HG03196 (cell line): ENCODE measurements around the gene CUL4A.
"Not testable (repeated sequence)": the region's sequence is repeated elsewhere in the genome, so short reads cannot be mapped to it uniquely, and the experiment has no call there.

Source experiments
- ATAC-seq: cut with Tn5 transposase; IDR thresholded peaks from one replicate; pipeline ENCODE4 v1.9.1; 2021; ENCODE audit not compliant: unreplicated experiment

Gene CUL4A

DNA sequence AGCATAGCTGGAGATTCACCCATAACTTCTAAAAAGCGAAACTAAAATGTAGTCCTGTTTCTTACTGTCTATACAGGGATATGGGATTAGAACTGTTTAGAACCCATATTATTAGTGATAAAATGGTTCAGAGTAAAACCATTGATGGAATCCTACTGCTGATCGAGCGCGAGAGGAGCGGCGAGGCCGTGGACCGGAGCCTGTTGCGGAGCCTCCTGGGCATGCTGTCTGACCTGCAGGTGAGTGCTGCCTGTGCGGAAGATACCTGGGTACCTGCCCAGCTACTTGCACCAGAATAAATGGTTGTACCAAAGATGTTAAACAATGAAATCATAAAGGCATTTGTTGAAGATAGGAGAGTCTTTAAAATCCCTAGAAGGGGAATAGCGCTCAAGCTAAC lies 23.7 kb downstream of the CUL4A start:
- no peak for ATAC-seq

DNA sequence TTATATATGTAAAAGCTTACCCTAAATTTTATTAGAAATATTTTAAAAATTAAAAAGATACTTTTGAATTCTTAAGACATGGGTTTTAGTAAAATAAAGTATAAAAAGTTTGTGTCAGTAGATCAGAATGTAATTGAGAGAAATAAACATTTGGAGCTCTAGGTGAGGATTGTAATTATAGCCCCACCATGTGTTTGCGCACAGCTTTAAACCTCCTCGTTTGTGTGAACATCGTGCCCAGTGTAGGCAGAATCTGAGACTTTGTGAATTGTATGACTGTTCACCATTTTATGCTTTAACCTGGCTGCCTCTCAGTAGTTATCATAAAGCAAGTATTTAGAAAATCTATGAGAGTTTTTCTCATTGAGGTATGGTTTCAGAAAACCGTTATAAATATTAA lies 29.1 kb downstream of the CUL4A start:
- no peak for ATAC-seq

DNA sequence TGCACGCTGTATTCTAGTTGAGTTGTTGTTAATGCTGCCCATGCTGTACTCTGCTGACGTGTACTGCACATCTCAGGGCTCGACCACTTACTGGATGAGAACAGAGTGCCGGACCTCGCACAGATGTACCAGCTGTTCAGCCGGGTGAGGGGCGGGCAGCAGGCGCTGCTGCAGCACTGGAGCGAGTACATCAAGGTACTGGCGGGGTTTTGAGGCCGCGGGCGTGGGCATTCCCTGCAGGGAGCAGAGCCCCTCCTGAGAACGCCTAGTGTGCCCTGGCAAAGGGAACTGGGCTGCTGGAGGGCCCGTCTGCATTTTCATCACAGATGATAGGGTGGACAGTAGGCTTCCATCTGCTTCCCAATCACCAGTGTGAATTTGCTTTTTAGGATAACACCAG lies 29.9 kb downstream of the CUL4A start:
- no peak for ATAC-seq

DNA sequence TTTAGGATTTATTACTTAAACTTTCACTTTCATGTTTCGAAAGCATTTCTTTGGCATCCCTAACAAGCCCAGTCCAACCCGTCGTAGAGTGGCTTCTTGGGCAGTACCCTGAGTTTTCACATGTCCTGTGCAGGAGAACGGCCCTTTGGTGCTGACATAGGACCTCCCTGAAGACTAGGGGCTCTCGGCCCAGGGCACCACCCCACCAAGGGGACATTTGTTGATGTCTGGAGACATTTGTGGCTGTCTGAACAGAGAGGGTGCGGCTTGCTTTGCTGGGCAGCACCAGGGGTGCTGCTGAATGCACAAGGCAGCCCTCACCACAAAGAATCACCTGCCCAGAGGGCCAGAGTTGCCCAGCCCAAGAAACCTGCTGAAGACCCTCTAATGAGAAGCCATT lies 30.6 kb downstream of the CUL4A start:
- ATAC-seq: no peak

DNA sequence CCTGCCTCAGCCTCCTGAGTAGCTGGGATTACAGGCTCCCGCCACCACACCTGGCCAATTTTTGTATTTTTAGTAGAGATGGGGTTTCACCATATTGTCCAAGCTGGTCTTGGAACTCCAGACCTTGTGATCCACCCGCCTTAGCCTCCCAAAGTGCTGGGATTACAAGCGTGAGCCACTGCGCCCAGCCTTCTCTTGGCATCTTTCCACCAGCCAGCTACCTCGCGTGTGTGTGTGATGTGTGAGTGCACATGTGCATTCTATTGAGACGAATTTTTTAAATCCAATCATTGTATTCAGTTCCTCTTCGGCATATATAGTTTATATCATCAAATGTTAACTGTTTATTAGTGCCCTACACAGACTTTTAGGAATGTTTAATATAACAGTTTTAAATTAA lies 32.2 kb downstream of the CUL4A start:
- not testable (repeated sequence) for ATAC-seq

DNA sequence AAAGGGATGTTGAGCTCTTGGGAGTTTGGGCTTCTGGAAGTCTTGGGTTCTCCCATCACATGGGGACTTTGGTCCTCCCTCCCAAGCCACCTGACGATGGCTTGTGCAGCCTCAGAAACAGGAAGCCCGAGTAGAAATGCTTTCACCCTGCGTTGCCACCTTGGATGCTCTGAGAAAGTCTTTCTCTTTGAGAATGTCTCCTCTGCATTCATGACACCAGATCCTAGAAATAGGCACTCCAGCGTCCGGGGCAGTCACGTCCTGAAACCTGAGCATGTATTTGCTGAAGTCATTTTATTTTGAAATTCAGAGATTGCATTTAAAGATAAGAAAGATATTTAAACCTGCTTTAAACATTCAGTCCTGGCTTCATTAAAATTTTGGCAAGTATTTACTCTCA lies 34.4 kb downstream of the CUL4A start:
- ATAC-seq: no peak

DNA sequence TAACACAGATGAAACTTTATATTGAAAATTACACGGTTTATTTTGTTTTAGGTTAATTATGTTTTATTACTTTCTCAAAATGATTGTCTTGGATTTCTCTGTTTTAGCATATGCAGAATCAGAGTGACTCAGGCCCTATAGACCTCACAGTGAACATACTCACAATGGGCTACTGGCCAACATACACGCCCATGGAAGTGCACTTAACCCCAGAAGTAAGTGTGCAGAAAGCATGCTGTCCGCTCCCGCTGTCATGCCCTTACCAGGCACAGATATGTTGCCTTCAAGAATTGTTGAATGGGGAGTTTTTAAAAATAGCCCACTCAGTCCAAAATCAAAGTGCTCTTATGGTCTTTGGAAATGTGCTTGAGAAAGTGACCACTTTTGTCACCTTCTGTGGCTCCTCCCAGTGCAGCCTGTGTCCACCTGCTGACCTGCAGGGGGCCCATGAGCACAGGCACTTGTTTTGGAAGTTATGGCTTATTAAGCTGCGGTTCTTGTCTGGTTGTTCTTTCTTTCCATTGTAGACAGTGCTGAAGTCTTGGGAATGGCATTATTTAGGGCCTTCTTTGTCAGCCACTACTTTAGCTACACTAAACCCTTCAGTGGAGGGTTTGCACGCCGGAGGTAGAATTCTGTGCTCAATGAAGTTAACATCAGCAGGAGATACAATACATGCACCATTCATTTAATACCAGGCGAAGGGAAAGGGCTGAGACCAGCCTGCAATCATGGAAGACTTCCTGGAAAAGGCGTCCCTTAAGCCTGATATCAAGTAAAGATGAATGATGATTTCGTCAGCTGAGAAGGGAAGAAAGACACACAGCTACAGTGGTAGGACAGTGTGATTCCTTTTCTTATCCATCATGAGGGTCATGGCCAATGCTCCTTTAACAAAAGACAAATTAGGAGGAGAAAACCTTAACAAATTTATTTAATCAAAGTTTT lies 36.7 kb downstream of the CUL4A start:
- ATAC-seq: no peak

DNA sequence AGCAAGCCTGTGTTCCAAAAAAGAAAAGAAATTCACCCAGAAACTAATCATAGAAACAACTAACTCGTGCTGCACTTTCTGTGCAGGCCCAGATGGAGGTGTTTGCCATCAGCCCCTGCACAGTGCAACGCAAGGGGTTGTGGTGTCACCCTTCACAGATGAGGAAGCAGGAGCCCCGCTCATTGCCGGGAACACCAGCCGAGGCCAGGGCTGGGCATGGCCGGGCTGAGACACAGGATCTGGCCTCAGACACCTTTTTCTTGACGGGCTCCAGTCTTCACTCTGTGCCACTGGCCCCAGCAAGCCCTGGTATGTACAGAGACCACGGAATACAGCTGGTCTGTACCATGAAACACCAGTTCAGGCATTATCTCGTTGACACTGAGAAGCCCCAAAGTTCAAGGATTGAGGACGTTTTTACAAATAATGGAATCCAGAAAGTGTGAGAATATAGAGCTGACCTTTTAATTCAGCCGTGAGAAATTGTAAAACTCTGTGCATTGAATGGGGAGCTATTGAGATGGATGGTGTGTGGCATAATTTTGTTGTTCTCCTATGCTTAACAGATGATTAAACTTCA lies 43.2 kb downstream of the CUL4A start:
- no peak for ATAC-seq

DNA sequence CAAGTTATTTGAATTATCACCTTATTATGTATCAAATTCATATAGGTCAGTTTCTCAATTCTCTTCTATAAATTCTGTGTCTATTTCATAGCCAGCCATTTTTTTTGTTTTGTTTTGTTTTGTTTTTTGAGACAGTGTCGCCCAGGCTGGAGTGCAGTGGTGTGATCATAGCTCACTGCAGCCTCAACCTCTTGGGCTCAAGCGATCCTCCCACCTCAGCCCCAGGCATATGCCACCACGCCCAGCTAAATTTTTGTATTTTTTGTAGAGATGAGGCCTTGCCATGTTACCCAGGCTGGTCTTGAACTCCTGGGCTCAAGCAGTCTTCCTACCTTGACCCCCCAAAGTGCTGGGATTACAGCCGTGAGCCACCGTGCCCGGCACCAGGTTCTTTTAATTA lies 48.5 kb downstream of the CUL4A start:
- not testable (repeated sequence) for ATAC-seq

DNA sequence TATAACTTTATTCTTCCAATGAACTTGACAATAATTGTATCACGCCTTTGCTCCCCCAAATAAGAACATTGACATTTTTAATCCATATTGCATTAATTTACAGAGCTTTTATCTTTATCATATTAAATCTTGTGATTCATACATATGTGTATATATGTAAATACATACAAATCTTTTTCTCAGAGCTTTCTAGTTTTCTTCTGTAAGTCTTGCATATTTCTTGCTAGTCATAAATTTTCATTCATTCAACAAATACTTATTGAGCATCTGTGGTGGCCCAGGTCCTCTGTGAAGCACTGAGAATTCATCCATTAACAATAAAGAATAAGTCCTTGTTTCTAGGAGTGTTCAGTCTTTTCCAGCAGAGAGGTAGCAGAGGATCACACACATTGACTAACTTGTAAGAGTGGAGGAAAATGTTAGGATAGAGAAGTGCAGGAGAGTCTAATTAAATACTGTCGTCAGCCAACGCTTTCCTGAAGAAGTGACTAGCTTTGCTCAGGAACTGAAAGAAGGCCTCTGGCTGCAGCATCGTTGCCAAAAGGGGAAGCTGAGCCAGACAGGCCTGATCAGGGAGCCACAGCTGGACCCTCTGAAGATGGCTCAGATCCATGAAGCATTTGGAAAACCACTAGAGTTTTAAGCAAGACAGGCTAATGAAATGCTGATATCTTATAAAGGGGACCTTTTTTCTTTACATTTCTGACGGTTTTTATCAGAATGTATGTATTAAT lies 49.1 kb downstream of the CUL4A start:
- no peak for ATAC-seq

DNA sequence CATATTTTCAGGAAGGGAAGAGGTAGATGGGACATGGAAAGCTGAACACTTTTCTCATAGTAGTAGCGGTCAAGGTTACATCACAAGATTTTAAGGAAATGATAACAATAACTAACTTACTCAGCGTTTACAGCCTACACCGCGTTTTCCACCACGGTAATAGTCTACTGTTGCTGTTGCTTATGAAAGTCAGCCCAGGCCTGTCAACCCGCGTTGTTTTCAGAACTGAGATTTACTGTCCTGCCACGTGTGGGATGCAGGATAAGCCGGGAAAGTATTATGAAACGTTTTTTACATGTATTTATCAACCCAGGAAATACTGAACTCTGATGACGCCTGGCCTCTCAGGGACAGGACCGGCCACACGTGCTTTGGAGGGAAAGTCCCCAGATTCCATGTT lies 51.6 kb downstream of the CUL4A start:
- ATAC-seq: no peak

DNA sequence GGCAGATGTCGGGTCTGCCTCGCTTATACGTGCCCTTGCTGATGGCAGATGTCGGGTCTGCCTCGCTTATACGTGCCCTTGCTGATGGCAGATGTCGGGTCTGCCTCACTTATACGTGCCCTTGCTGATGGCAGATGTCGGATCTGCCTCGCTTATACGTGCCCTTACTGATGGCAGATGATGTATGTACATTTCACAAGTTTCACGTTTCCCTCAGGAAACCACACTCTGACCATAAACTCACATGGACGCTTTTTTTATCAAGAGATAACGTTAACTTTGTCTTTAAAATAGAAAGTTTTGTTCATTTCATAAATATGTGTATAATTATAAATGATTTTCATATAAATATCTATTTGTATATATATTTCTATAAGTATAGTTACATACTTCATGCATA lies 53.6 kb downstream of the CUL4A start:
- ATAC-seq: not testable (repeated sequence)

DNA sequence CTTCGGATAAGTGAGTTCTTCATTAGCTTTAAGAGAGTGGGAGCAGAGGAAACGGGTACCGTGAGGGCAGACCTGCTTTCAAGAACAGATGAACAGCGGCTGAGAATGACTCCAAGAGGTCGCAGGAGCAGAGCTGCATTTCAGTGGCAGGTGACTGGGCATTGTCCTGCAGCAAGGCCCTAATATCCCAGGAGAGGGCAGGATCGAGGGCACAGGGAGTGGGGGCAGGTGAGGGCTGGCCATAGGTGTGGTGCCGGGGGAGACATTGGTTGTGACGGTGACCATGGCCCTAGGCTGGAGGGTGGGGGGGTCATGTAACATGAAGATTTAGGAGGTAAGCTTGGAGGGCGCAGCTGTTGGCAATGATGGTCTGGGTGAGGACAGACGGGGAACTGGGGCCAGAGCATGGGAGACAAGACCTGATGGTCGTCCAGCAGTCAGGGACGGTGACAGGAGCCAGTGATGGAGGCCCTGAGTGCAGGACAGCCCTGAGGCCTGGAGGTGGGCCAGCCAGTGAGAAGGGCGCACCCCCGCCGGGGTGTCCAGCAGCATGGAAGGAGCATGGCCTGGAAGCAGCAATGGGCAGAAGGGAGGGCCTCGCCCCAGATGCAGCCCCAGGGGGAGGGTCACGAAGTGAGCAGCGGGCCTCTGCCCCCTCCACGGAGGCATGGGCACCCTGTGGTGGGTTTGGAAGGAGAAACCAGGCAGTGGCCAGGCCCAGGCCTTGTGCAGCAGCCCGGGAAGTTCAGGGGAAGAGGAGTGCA lies 58.4 kb downstream of the CUL4A start:
- ATAC-seq: no peak

DNA sequence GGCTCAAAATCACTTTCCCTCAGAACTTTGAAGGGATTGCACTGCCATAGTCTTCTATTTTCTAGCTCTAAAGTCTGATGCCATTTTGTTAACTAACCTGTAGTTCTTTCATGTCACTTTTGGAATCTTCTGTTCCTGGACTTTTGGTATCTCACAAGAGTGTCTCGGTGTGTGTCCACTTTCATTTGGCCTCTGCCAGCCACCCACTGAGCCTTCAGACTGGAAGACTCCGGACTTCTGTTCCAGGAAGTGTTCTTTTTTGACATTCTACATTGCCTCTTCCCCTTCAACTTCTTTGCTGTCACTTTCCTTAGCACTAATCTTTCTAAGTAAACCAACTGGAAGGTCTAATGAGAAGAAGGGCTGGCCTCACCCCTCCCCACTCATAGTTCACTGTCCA lies 62.6 kb downstream of the CUL4A start:
- ATAC-seq: no peak

DNA sequence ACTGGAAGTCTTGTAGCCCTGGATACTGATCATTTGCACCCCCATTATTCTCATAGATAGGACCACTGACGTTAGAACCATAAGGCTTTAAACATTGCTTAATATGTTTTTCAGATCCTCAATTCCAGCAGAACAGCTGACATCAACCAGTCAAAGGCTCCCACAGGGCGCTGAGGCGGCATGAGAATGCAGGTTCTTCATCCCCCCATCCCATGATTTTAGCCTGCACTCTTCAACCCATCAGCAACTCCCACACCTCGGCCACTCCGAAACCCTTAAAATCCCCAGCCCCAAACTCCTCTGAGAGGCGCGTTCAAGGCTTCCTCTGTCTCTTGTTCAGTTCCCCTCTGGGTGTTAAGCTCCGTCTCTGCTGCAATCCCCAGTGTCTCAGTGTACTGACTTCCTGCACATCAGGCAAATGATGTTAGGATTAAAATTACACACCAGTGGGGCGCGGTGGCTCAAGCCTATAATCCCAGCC lies 63.3 kb downstream of the CUL4A start:
- no peak for ATAC-seq

DNA sequence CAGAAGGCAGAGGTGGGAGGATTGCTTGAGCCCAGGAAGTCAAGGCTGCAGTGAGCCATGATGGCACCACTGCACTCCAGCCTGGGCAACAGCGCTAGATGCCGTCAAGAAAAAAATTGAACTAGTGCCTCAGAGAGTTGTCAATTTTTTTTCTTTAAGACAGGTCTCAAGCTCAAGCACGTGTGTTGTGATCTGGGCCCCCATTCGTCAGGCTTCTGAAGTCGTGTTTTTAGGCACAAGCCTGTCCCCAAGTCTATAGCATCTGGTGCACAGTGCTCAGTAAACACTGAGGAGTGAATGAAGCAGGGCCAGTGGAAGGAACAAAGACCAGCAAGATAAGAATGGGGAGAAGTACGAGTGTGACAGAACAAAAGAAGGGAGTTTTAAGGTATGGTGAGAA lies 63.9 kb downstream of the CUL4A start:
- ATAC-seq: no peak

DNA sequence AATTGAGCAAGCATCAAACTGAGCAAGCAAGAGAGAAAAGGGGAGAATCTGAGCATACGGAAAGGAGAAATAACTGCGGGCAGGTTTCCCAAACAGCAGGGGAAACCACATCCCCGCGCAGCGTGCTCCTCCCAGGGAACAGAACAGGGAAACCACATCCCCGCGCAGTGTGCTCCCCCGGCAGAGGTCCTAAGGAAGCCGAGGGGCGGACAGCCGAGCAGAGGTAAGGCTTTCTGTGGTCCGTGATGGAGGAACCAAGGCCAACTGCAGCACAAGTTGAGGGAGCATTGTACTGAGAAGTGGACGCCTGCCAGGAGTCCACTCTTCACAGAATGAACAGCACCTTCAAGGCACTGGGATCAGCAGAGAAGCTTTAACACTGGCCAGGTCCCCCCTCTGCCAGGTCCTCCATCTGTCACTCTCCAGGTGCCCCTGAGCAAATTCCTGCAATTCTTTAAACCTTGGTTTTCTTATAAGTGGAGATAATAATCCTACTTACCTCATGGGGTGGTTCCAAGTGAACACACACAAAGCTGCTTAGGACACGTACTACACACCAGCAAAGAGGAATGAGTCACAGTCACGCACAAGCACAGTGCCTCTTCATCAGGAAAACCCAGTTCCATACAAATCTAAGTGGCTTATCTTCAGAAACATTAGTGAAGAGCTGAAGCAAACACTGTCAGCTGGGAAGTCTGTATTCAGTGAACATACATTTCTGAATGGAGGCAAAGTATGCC lies 64.6 kb downstream of the CUL4A start:
- no peak for ATAC-seq

DNA sequence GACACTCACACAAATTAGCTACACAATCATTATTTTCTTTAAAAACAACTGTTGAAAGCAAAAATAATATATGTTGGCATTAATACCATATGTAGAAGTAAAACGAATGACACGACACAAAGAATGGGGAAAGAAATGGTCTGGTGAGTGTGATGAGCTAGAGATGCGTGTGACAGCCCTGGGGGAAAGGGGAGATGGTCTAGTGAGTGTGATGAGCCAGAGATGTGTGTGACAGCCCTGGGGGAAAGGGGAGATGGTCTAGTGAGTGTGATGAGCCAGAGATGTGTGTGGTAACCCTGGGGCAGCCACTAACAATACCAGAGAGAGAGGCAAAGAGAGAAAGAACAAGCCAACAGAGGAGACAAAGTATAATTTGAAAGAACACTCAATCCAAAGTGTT lies 65.3 kb downstream of the CUL4A start:
- no peak for ATAC-seq

DNA sequence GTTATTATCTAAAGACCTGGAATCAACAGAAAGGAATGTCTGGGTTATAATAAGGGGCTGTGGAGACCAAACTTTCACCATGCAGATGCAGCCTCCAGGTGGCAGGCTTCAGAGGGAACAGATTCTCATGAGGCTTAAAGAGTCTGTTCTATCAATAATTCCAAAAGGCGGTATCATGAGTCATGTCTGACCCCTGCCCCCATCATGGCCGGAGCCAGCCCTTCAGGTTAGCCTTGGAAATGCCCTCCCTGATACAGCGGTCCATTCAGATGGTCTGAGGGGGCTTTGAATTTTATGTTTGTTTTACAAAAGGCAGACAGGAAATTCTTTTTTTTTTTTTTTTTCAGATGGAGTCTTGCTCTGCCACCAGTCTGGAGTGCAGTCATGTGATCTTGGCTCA lies 66.0 kb downstream of the CUL4A start:
- ATAC-seq: no peak

DNA sequence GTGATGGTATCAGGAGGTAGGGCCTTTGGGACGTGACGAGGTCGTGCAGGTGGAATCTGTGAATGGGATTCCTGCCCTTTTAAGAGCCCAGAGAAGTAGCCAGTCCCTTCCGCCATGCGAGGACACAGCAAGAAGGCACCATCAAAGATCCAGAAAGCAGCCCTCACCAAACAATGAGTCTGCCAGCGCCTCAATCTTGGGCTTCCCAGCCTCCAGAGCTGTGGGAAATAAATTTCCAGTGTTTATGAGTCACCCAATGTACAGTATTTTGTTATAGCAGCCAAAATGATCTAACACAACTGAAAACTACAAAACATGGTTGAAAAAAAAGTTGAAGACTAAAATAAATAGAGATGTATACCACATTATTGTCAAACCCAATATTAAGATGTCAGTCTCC lies 70.7 kb downstream of the CUL4A start:
- no peak for ATAC-seq
